Uterus (tissue), 2 donors: ENCODE data around the gene NXPH2.

Experiments used
- CTCF ChIP-seq, 4 experiments: fragments of 200-600 bp in 2 of 4; fragments of 450-650 bp in 2 of 4; sonication (generic) in 2 of 4; IDR thresholded peaks; one replicate each; pipeline ENCODE4 v1.5.1; 2016 to 2019; ENCODE audit warnings: antibody characterized with exemption in 4 of 4, mild to moderate bottlenecking in 2 of 4, moderate library complexity in 1 of 4
- POLR2A ChIP-seq, 2 donors: fragments of 450-650 bp; IDR thresholded peaks; one replicate each; pipeline ENCODE4 v1.6.1; 2016; ENCODE audit warnings: antibody characterized with exemption in 2 of 2, mild to moderate bottlenecking in 1 of 2, moderate library complexity in 1 of 2

GRCh38 chr2:138767101-138767500 lies 13.1 kb downstream of the NXPH2 start:
- no peak for TF ChIP-seq CTCF (IDR thresholded peaks at IDR 0.05)
- TF ChIP-seq POLR2A (IDR thresholded peaks at IDR 0.05) = no peak
